HG03135 (cell line): ENCODE measurements around the gene UPK1B.
"Not testable (repeated sequence)": the region's sequence is repeated elsewhere in the genome, so short reads cannot be mapped to it uniquely, and the experiment has no call there.

Experiments used
- ATAC-seq: cut with Tn5 transposase; IDR thresholded peaks from one replicate; pipeline ENCODE4 v1.9.1; 2021; ENCODE audit warnings: mild to moderate bottlenecking, moderate library complexity; ENCODE audit not compliant: unreplicated experiment

Gene UPK1B

GRCh38 chr3:119173325-119173724 lies at the start of gene UPK1B:
UPK1B (plus strand) TSS chr3:119173598; CDS start chr3:119186742, 13,144 bp downstream.
- ATAC-seq = no peak

GRCh38 chr3:119125342-119125741 lies 48.1 kb upstream of the UPK1B start:
- no peak for ATAC-seq

- no peak for ATAC-seq
These were observed 47.5 kb upstream of the UPK1B start for GRCh38 chr3:119125742-119126504.

DNA sequence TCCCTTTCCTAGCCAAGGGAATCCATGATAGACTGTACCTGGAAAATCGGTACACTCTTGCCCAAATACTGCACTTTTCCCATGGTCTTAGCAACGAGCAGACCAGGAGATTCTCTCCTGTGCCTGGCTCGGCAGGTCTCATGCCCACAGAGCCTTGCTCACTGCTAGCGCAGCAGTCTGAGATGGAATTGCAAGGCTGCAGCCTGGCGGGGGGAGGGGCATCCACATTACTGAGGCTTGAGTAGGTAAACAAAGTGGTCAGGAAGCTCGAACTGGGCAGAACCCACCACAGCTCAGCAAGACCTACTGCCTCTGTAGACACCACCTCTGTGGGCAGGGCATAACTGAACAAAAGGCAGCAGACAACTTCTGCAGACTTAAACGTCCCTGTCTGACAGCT lies 43.1 kb upstream of the UPK1B start:
- ATAC-seq = not testable (repeated sequence)

DNA sequence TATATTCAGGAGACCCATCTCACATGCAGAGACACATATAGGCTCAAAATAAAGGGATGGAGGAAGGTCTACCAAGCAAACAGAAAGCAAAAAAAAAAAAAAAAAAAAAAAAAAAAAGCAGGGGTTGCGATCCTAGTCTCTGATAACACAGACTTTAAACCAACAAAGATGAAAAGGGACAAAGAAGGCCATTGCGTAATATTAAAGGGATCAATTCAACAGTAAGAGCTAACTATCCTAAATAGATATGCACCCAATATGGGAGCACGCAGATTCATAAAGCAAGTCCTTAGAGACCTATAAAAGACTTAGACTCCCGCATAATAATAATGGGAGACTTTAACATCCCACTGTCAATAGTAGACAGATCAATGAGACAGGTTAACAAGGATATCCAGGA lies 41.1 kb upstream of the UPK1B start:
- not testable (repeated sequence) for ATAC-seq

DNA sequence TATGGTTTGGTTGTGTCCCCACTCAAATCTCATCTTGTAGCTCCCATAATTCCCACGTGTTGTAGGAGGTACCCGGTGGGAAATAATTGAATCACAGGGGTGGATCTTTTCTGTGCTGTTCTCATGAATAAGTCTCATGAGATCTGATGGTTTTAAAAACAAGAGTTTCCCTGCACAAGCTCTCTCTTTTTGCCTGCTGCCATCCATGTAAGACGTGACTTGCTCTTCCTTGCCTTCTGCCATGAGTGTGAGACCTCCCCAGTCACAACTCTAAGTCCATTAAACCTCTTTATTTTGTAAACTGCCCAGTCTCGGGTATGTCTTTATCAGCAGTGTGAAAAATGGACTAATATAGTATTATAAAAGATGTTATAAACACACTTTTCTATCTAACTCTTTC lies 34.0 kb upstream of the UPK1B start:
- not testable (repeated sequence) for ATAC-seq

DNA sequence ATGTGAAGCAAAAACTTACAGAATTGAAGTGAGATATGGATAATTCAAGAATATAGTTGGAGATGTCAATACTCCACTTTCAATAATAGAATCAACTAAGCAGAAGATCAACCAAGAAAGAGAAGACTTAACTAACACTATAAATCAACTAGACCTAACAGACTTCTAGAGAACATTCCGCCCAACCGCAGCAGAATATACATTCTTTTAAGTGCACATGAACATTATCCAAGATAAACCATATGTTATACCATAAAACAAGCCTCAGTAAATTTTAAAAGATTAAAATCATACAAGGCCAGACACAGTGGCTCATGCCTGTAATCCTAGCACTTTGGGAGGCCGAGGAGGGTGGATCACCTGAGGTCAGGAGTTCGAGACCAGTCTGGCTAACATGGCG lies 32.9 kb upstream of the UPK1B start:
- ATAC-seq = no peak

GRCh38 chr3:119145128-119145499 lies 28.3 kb upstream of the UPK1B start:
- ATAC-seq = no peak

DNA sequence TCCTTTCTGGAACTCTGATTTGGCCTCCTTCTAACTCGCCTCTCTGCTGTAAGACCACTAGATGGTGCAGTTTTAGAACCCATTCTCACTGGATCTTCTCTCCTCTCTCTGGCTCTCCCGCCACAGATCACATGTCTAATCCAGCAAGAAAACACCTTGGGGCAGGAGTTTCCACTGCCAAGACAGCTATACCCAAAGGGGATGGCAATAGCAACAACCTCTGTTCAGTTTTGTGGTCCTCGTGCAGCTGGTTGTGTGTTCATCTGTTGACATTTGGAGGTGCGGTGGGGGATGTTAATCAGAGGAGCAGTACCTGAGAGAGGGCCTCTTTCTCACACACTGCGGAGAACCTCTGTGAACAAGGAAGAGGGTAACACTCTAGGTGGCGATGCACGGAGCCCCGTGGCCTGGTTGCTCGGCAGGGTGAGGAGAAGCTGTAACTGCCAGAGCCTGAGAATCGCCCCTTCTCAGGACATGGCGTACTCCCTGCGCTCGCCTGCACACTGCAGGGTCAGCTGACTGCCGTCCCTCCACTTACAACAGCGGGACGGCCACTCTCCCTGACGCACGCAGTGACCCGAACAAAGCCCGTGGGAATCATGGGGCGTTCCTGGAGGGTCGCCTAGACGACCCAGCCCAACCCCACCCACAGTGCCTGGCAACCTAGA lies 27.8 kb upstream of the UPK1B start, which contains the start of gene TEX55:
Gene TEX55, plus strand, starts transcription at position 666 of the 668 bp plus-strand sequence. CDS start 25 bp downstream, outside the sequence.
- ATAC-seq = no peak

DNA sequence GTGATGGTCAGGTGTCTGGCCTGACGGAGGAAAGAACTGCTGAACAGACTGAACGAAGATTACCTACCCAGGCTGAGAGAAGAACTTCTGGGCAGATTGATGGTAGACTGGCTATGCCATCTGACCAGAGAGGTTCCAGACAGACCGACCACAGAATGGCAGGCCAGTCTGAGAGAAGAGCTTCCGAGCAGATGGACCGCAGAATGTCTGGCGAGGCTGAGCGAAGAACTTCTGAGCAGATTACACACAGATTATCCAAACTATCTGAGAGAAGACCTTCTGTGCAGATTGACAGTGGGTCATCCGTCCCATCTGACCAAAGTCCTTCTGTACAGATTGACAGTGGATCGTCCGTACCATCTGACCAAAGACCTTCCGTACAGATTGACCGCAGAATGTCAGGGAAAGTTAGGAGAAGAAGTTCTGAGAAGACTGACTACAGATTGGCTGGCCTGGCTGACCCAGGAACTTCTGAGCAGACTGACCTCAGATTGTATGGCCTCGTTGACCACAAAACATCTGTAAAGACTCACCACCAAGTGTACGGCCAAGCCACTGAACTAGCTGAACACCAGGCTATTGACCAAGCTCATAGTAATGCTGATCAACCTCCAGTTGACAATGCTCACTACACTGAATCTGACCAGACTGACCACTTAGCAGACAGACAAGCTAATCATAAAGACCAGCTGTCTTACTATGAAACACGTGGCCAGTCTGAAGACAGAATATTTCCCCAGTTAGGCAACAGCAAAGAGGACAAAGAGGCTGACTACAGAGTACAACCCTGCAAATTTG lies 26.6 kb upstream of the UPK1B start:
- ATAC-seq = no peak

- ATAC-seq = no peak
These were observed 25.9 kb upstream of the UPK1B start for GRCh38 chr3:119147494-119147893.

GRCh38 chr3:119148493-119149180 lies 24.8 kb upstream of the UPK1B start:
- ATAC-seq = no peak

DNA sequence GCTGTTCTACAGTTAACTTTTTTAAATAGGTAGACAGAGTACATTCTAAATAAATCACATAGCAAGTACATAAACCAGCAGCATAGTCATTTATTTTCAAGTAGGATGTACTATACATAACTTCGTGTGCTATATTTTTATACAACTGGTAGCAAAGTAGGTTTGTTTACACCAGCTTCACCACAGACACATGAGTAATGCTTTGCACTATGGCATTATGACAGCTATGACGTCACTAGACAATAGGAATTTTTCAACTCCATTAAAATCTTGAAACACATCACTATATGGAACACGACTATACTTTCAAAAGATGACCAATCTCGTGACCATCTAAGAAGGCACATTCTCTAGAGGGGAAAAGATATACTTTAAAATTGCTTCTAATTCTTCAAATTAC lies 23.9 kb upstream of the UPK1B start:
- no peak for ATAC-seq

DNA sequence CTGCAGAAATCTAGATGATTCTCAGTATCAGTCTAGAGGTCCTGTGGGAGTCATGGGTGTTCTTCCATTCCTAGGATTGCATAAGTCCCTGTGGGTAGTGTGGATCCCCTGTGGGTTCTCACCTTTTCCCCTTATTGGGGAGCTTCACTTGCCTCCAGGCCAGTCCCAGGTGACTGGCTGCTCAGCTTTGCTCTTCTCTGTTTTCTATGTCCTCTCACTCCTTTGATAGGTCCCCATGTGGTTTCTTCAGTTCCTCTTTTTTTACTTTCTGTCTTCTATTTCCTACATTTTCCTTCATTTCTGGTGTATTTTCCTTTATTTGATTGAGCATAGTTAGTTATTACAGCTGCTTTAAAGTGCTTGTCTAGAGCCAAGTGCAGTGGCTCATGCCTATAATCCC lies 16.5 kb upstream of the UPK1B start:
- ATAC-seq = no peak

DNA sequence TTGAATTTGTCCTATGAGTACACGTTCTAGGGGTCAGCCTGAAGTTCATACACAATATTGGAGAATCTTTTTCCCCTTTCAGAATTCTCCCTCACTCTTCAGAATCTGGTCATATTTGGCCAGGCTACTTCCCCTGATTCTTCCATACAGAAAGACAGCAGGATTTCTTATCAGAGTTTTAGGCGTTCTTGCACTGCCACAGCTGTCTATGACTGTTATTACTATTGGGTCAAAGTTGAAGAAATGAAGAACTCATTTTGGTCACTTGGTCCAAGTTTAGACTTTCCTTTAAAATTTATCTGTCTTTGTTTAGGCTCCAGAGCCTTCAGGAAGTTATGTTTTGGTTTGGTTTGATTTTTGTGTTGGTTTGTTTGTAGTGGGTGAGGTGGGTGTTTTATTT lies 15.4 kb upstream of the UPK1B start:
- ATAC-seq = no peak

DNA sequence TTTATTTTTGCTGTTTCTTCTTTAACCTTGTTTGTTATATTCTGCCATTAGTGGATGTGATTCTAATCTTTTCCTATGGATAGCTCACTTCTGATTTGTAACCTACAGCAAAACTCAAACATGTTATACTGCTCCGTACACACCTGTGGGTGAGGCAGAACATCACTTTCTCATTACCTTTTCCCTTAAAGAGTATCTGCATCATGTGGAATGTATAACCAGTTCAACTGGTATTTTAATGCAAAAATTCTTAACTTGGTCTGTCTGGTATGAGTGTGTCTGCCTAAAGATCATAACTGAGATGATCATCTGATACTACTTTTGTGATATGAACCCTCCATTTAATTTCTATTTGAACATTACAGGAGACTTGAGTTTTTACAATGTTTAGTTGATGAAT lies 13.0 kb upstream of the UPK1B start:
- no peak for ATAC-seq

GRCh38 chr3:119160815-119161214 lies 12.6 kb upstream of the UPK1B start:
- ATAC-seq = no peak

DNA sequence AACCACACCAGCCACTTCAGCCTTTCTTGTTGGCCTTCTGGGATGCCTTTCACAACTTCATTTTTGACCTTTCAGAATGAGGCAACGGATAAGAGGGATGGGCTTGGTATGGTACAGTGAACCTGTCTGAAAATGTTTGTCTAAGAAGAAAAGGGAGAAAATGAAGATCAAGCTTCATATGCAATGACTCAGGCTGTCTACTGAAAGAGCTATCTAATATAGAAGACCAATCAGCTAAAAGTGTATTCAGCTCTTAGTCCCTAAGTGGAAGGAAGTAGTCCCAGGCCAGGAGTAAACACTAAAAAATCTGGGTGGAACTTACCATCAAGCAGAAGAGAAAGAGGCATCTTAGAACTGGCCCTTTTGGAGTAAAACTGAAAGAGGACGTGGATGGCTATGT lies 12.2 kb upstream of the UPK1B start:
- ATAC-seq = no peak

- not testable (repeated sequence) for ATAC-seq
These were observed 8.7 kb upstream of the UPK1B start for GRCh38 chr3:119164745-119165144.

DNA sequence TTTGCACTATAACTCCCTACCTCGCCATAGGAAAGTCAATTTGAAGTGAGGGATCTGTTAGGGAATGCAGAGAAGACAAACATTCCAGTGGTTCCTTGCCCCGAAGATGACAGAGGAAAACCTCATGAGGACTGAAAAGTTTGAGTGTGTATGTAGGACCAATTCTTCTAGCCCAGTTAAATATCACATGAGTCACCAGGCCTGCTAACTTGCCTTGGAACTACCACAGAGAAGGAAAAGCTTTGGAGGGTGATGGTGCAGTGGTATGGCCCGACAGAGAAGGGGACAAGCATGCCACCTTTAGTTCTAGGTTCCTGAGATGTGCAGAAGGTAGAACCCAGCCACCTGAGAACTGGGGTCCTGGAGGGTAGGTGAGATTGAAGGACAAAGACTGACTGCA lies 2.6 kb upstream of the UPK1B start:
- ATAC-seq = no peak
